K562 (cell line): ENCODE data around the gene TUBGCP5. TPM values are rescaled to one million over a fixed set of nuclear protein-coding genes. Genes with fewer than 3 reads are reported as not detected.

Source experiments
- ATAC-seq: fragments of 200-7000 bp; cut with Tn5 transposase; 3 replicates; pipeline ENCODE4 v1.9.1; 2020; ENCODE audit warnings: moderate library complexity
- BruUV-seq: library from RNA; stranded (reverse); fragments of 400-500 nt; replicated peaks from 2 replicates; lab custom pipeline; 2021; lab: Mats Ljungman, UMichigan
- CTCF ChIA-PET: fragments of 300-600 bp; formaldehyde crosslinking; extraction: SDS; loops from one replicate; lab custom pipeline; 2021; ENCODE audit warnings: low intra/inter-chr PET ratio; lab: Yijun Ruan, JAX
- POLR2A ChIA-PET: fragments of 300-600, 350-650 bp; sonication (Branson Sonifier 250); formaldehyde crosslinking; extraction: SDS; loops from one replicate; lab custom pipeline; 2021; ENCODE audit warnings: antibody characterized with exemption, inconsistent platforms; lab: Yijun Ruan, JAX
- DNase-seq, 4 experiments: peaks; one replicate each; pipeline versions ENCODE4 v3.0.0 to v3.0.0-alpha.2; 2011 to 2018; ENCODE audit warnings: low spot score in 3 of 4, mixed read lengths in 3 of 4; ENCODE audit errors: extremely low read depth in 1 of 4
- FAIRE-seq: peaks from 2 replicates; lab custom pipeline; 2011; peaks lifted over from hg19 to GRCh38; lab: Jason Lieb, UNC
- H2AFZ ChIP-seq: 2 replicates; pipeline ENCODE4 v1.6.0; 2011; ENCODE audit warnings: low read depth, low read length, control low read depth, inconsistent platforms
- H3K27ac ChIP-seq: fragments of 200-600 bp; 3 replicates; pipeline ENCODE4 v1.8.0; 2011; ENCODE audit warnings: low read depth, mild to moderate bottlenecking, control low read depth, inconsistent platforms, low read length, moderate library complexity, mixed read lengths; ENCODE audit errors: extremely low read depth
- H3K27me3 ChIP-seq, 2 experiments: fragments of 300-600 bp in 1 of 2; 2 replicates in 1 of 2; 3 replicates in 1 of 2; pipeline versions ENCODE4 v1.6.0 to v1.8.0; 2011; ENCODE audit warnings: inconsistent platforms in 2 of 2, low read length in 2 of 2, mild to moderate bottlenecking in 1 of 2, mixed read lengths in 1 of 2, moderate library complexity in 1 of 2; ENCODE audit not compliant: control insufficient read depth in 2 of 2, insufficient read depth in 2 of 2
- H3K36me3 ChIP-seq: fragments of 300-600 bp; 3 replicates; pipeline ENCODE4 v1.8.0; 2011; ENCODE audit warnings: mild to moderate bottlenecking, low read length, inconsistent platforms; ENCODE audit not compliant: control insufficient read depth, insufficient read depth
- H3K4me1 ChIP-seq, 2 experiments: fragments of 200-600 bp in 1 of 2; replicated peaks in 1 of 2; 2 replicates in 1 of 2; 3 replicates in 1 of 2; pipeline versions ENCODE4 v1.5.1 to v1.8.0; 2011; ENCODE audit warnings: inconsistent platforms in 2 of 2, low read length in 2 of 2, mild to moderate bottlenecking in 1 of 2, mixed read lengths in 1 of 2, moderate library complexity in 1 of 2; ENCODE audit not compliant: control insufficient read depth in 2 of 2, insufficient read depth in 2 of 2
- H3K4me2 ChIP-seq: 2 replicates; pipeline ENCODE4 v1.6.1; 2011; ENCODE audit warnings: low read length, control low read depth, inconsistent platforms, mixed read lengths; ENCODE audit not compliant: insufficient read depth
- H3K4me3 ChIP-seq: fragments of 200-600 bp; sonication (generic), shearing (Covaris generic); 2 replicates; pipeline ENCODE4 v1.5.1; 2016; ENCODE audit warnings: control low read depth, inconsistent platforms
- H3K79me2 ChIP-seq: fragments of 200-600 bp; 3 replicates; pipeline ENCODE4 v1.8.0; 2011; ENCODE audit warnings: low read length, inconsistent platforms; ENCODE audit not compliant: control insufficient read depth, insufficient read depth
- H3K9ac ChIP-seq, 2 experiments: 2 replicates each; pipeline versions ENCODE4 v1.6.0 to v1.6.1; 2011; ENCODE audit warnings: low read depth in 2 of 2, low read length in 2 of 2, control low read depth in 1 of 2, inconsistent platforms in 1 of 2, mild to moderate bottlenecking in 1 of 2, mixed read lengths in 1 of 2; ENCODE audit not compliant: insufficient read depth in 1 of 2
- H3K9me1 ChIP-seq: one replicate; pipeline ENCODE4 v1.6.0; 2011; ENCODE audit warnings: inconsistent platforms, mild to moderate bottlenecking, low read length, moderate library complexity; ENCODE audit not compliant: control insufficient read depth, insufficient read depth
- H3K9me3 ChIP-seq: replicated peaks from 2 replicates; pipeline ENCODE4 v1.5.1; 2011; ENCODE audit warnings: low read depth, low read length, inconsistent platforms; ENCODE audit not compliant: control insufficient read depth, insufficient read depth
- H4K20me1 ChIP-seq: replicated peaks from 2 replicates; pipeline ENCODE4 v1.6.1; 2011; ENCODE audit warnings: low read length, inconsistent platforms, mixed read lengths; ENCODE audit not compliant: control insufficient read depth, insufficient read depth
- ASH1L ChIP-seq: fragments of 450-650 bp; IDR thresholded peaks from 2 replicates; pipeline ENCODE4 v1.6.1; 2018; ENCODE audit warnings: borderline replicate concordance, mild to moderate bottlenecking, low read depth; ENCODE audit not compliant: partially characterized antibody
- MAZ ChIP-seq, 2 experiments: fragments of 450-650 bp in 1 of 2; sonication (generic) in 1 of 2; formaldehyde crosslinking; IDR thresholded peaks in 1 of 2; conservative IDR thresholded peaks in 1 of 2; 2 replicates each; pipeline versions ENCODE4 v1.4.0 to v1.5.0; 2020; ENCODE audit warnings: mild to moderate bottlenecking in 1 of 2, missing genetic modification reagents in 1 of 2
- PHF20 ChIP-seq: fragments of 450-650 bp; IDR thresholded peaks from 2 replicates; pipeline ENCODE4 v1.6.1; 2018; ENCODE audit not compliant: partially characterized antibody
- TSC22D4 ChIP-seq: fragments of 450-650 bp; IDR thresholded peaks from 2 replicates; pipeline ENCODE4 v1.6.1; 2016; ENCODE audit warnings: missing genetic modification characterization, missing biosample characterization, control low read depth
- ZKSCAN3 ChIP-seq: fragments of 250-450 bp; sonication (Bioruptor Pico); IDR thresholded peaks from 2 replicates; pipeline ENCODE4 v1.4.0; 2020
- ZNF57 ChIP-seq: fragments of 450-650 bp; formaldehyde crosslinking; IDR thresholded peaks from 2 replicates; pipeline ENCODE4 v1.4.0; 2020; ENCODE audit warnings: mild to moderate bottlenecking, moderate library complexity
- WGBS: fragments of 100-300 bp; shearing (Covaris generic); methylation state at CpG from one replicate; pipeline ENCODE4 v1.1.6; 2016; ENCODE audit warnings: low coverage, mixed read lengths; ENCODE audit not compliant: insufficient coverage; ENCODE audit errors: missing lambda C conversion rate; 5-methylcytosine and 5-hydroxymethylcytosine counted together
- in situ Hi-C: fragments of 300-500 bp; cut with MboI; formaldehyde crosslinking; loops from 4 replicates; pipeline ENCODE4 v1.15.0; 2018; ENCODE audit warnings: inconsistent platforms, mixed read lengths
- intact Hi-C: fragments of 100-400 bp; cut with micrococcal nuclease; formaldehyde crosslinking; loops from 2 replicates; pipeline ENCODE4 v1.14.2; 2022
- polyA plus RNA-seq, 8 experiments: library from polyadenylated mRNA; depleted of rRNA in 4 of 8; stranded (reverse) in 5 of 8; unstranded in 3 of 8; fragments of >200 nt; fragmentation: Nextera tagmentation in 2 of 8; fragmentation: Illumina TruSeq in 1 of 8; extraction: Ambion mirVana in 2 of 8; extraction: Trizol in 1 of 8; gene quantifications; 2 replicates each; pipeline versions ENCODE4 v1.2.1 to v1.2.3, GENCODE V29; 2011 to 2014; ENCODE audit warnings: inconsistent platforms in 1 of 8, missing spikeins in 1 of 8
- total RNA-seq, 7 experiments: library from RNA; depleted of rRNA in 6 of 7; stranded (reverse); fragments of >200 nt in 6 of 7; fragmentation: Illumina TruSeq in 2 of 7; extraction: Trizol in 2 of 7; gene quantifications; 2 replicates each; pipeline versions ENCODE4 v1.2.1 to v1.2.3, GENCODE V29; 2011 to 2021; ENCODE audit warnings: low replicate concordance in 1 of 7
- TF ChIP-seq, protein P1 (sequence below): fragments of 250-450 bp; sonication (Bioruptor Pico); IDR thresholded peaks from 2 replicates; pipeline ENCODE4 v1.8.0; 2021; ENCODE audit warnings: borderline replicate concordance, mild to moderate bottlenecking, moderate library complexity; ENCODE audit not compliant: poor library complexity, severe bottlenecking

TUBGCP5 gene
- total and polyA plus RNA-seq, 9 of the 15 experiments (the other 6 are each of a cell fraction or from before 2014, with no cell fraction given): 5.8 to 33.9 (median 23.2) TPM

DNA sequence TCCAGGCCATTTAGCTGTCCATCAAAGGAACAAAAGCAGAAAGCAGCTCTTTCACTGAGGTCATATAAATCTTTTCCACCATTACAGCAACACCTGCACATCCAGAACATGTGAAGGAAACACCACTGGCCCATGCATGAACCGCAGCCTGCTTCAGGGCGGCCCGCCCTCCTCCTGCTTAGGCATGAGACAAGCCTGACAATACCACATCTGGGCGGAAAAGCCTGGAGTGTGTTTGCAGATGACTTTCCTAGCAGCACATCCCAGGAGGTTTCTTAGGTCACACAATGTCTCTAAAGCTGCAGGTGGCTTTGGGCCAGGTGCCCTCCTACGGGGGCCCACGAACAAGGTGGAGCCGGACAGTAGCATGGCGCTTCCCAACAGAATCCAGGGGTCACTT, 78.8 kb downstream of the TUBGCP5 start:
- FAIRE-seq: no peak
- in situ Hi-C loops: no loop called here
- BruUV-seq: no TSS peak

DNA sequence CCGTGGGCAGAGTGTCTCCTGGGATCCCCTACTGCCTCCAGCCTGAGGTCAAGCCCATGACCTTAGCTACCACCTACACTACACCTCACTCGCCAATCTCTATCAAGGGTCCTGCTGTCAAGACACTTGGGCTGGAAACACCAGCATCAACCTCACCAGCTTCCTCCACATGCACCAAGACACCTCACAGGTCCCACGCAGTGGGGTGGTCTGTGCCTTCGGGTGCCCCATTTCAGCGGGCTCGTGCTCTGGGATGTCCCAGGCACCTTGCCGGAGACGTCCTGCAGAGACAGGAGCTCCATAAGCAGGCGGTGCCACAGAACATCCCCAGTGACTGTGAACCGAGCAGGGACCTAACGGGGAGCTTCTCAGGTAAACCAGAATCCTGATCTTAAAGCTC, 79.2 kb downstream of the TUBGCP5 start:
- no peaks in the 10 kb centered on the region for H3K36me3 ChIP-seq
- in situ Hi-C loops (no loop called here), intact Hi-C loops (no loop called here)
- no TSS peak for BruUV-seq
- no peak overlapping the region for H3K4me3 ChIP-seq
- H2AFZ ChIP-seq: no peak overlapping the region
- no peak overlapping the region for H3K4me2 ChIP-seq
- TF ChIP-seq ZNF57 (no peak), ZKSCAN3 (CRISPR knock-in tag) (no peak), ASH1L (no peak), MAZ (CRISPR knock-in tag; conservative IDR thresholded peaks at IDR 0.05 in 1 of 2, IDR thresholded peaks at IDR 0.05 in 1 of 2) (no peak), PHF20 (no peak)
- DNase-seq (no peak), FAIRE-seq (no peak), ATAC-seq (no peak)
- peaks cover 8% of the 10 kb centered on the region for H3K9me1 ChIP-seq
- H3K27me3 ChIP-seq: no peaks in the 10 kb centered on the region; a peak in 1 of 5 replicates
- CTCF ChIA-PET: no interaction called here
- peaks cover 0 to 22% of the 10 kb centered on the region in 2 experiments; a peak in 2 of 5 replicates for H3K4me1 ChIP-seq
- WGBS: 47% methylated on average over 11 of the region's 11 CpGs
- H4K20me1 ChIP-seq: no peaks in the 10 kb centered on the region; the same call in none of the 2 replicates
- no peak overlapping the region for H3K27ac ChIP-seq
- H3K9me3 ChIP-seq: no peaks in the 10 kb centered on the region
- H3K79me2 ChIP-seq: peaks cover 10% of the 10 kb centered on the region; the same call in 1 of the 3 replicates
- H3K9ac ChIP-seq: peak overlapping the region in 1 of 2 experiments; percentile 35; a peak in 1 of 4 replicates
- POLR2A ChIA-PET: no interaction called here

More for the DNA sequence above, 78.8 kb downstream of the TUBGCP5 start:
- CTCF ChIA-PET: no interaction called here
- POLR2A ChIA-PET: no interaction called here
- no peaks in the 10 kb centered on the region; a peak in 1 of 5 replicates for H3K27me3 ChIP-seq
- DNase-seq (no peak), ATAC-seq (no peak)
- H3K4me2 ChIP-seq: no peak overlapping the region
- H3K9me3 ChIP-seq: no peaks in the 10 kb centered on the region
- H4K20me1 ChIP-seq: no peaks in the 10 kb centered on the region; the same call in none of the 2 replicates
- peaks cover 0 to 22% of the 10 kb centered on the region in 2 experiments; a peak in 2 of 5 replicates for H3K4me1 ChIP-seq
- no peak overlapping the region for H3K9ac ChIP-seq
- no peak overlapping the region for H3K27ac ChIP-seq
- WGBS: 75% methylated on average over 8 of the region's 8 CpGs
- intact Hi-C loops: no loop called here
- no peak overlapping the region for H2AFZ ChIP-seq
- no peaks in the 10 kb centered on the region for H3K36me3 ChIP-seq
- no peak overlapping the region for H3K4me3 ChIP-seq
- H3K9me1 ChIP-seq: peaks cover 4% of the 10 kb centered on the region
- peaks cover 8% of the 10 kb centered on the region; the same call in 1 of the 3 replicates for H3K79me2 ChIP-seq
- TF ChIP-seq, protein P1, sequence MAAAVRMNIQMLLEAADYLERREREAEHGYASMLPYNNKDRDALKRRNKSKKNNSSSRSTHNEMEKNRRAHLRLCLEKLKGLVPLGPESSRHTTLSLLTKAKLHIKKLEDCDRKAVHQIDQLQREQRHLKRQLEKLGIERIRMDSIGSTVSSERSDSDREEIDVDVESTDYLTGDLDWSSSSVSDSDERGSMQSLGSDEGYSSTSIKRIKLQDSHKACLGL (CRISPR knock-in tag): no peak
- no peak for TF ChIP-seq TSC22D4
- TF ChIP-seq, all 486 proteins: peak for 0
